IMR-90 (cell line): ENCODE measurements around the gene VCL. TPM values are rescaled to one million over a fixed set of nuclear protein-coding genes. Genes with fewer than 3 reads are reported as not detected.

Experiments used
- ATAC-seq: fragments of 200-7000 bp; cut with Tn5 transposase; 2 replicates; pipeline ENCODE4 v1.9.1; 2020; ENCODE audit warnings: low read depth, mild to moderate bottlenecking, moderate library complexity
- BruUV-seq: library from RNA; stranded (reverse); fragments of 400-500 nt; replicated peaks from 2 replicates; lab custom pipeline; 2021; lab: Mats Ljungman, UMichigan
- CTCF ChIA-PET: fragments of 300-600 bp; formaldehyde crosslinking; extraction: SDS; loops from one replicate; lab custom pipeline; 2021; ENCODE audit warnings: antibody characterized with exemption; lab: Yijun Ruan, JAX
- POLR2A ChIA-PET: fragments of 300-600 bp; sonication (Branson Sonifier 250); formaldehyde crosslinking; loops from one replicate; lab custom pipeline; 2022; ENCODE audit warnings: antibody characterized with exemption; ENCODE audit not compliant: unreplicated experiment; lab: Charles Lee
- DNase-seq: peaks from one replicate; pipeline ENCODE4 v3.0.0; 2013
- H2AFZ ChIP-seq: replicated peaks from 2 replicates; pipeline ENCODE3; 2013; ENCODE audit warnings: low read length, mild to moderate bottlenecking; ENCODE audit not compliant: poor library complexity
- H2AK5ac ChIP-seq: 2 replicates; pipeline ENCODE4 v1.6.1; 2013; ENCODE audit warnings: low read depth, low read length, inconsistent platforms
- H2AK9ac ChIP-seq: replicated peaks from 2 replicates; pipeline ENCODE3; 2013; ENCODE audit warnings: mild to moderate bottlenecking, low read depth, low read length, moderate library complexity; ENCODE audit not compliant: poor library complexity
- H2BK120ac ChIP-seq: 2 replicates; pipeline ENCODE4 v1.6.1; 2013; ENCODE audit warnings: low read depth, low read length, inconsistent platforms
- H2BK15ac ChIP-seq: 3 replicates; pipeline ENCODE4 v1.6.1; 2013; ENCODE audit warnings: low read depth, low read length, inconsistent platforms
- H2BK20ac ChIP-seq: 2 replicates; pipeline ENCODE4 v1.6.1; 2013; ENCODE audit warnings: low read depth, mild to moderate bottlenecking, inconsistent platforms, low read length, moderate library complexity
- H2BK5ac ChIP-seq: 2 replicates; pipeline ENCODE4 v1.6.1; 2013; ENCODE audit warnings: mild to moderate bottlenecking, low read depth, low read length, inconsistent platforms; ENCODE audit not compliant: poor library complexity, severe bottlenecking
- H3K14ac ChIP-seq: replicated peaks from 2 replicates; pipeline ENCODE4 v1.6.1; 2013; ENCODE audit warnings: low read depth, low read length, inconsistent platforms
- H3K18ac ChIP-seq: 2 replicates; pipeline ENCODE4 v1.6.1; 2013; ENCODE audit warnings: low read depth, low read length, control low read depth
- H3K23ac ChIP-seq: 2 replicates; pipeline ENCODE4 v1.6.1; 2013; ENCODE audit warnings: low read depth, low read length, inconsistent platforms
- H3K27ac ChIP-seq: 2 replicates; pipeline ENCODE4 v1.5.1; 2013; ENCODE audit warnings: mild to moderate bottlenecking, control low read depth, low read length; ENCODE audit not compliant: insufficient read depth
- H3K27me3 ChIP-seq: 2 replicates; pipeline ENCODE4 v1.6.1; 2013; ENCODE audit warnings: low read length; ENCODE audit not compliant: control insufficient read depth, insufficient read depth
- H3K36me3 ChIP-seq: 2 replicates; pipeline ENCODE4 v1.6.1; 2013; ENCODE audit warnings: low read length, mixed read lengths; ENCODE audit not compliant: control insufficient read depth, insufficient read depth
- H3K4ac ChIP-seq: 2 replicates; pipeline ENCODE4 v1.6.1; 2013; ENCODE audit warnings: low read depth, low read length, inconsistent platforms
- H3K4me1 ChIP-seq: 2 replicates; pipeline ENCODE4 v1.6.1; 2013; ENCODE audit warnings: low read length, mixed read lengths; ENCODE audit not compliant: control insufficient read depth, insufficient read depth
- H3K4me2 ChIP-seq: 2 replicates; pipeline ENCODE4 v1.6.1; 2013; ENCODE audit warnings: low read depth, mild to moderate bottlenecking, control low read depth, low read length, moderate library complexity
- H3K4me3 ChIP-seq: 2 replicates; pipeline ENCODE4 v1.5.1; 2013; ENCODE audit warnings: low read depth, mild to moderate bottlenecking, control low read depth, low read length, moderate library complexity; ENCODE audit not compliant: insufficient read depth
- H3K56ac ChIP-seq: 2 replicates; pipeline ENCODE4 v1.6.1; 2013; ENCODE audit warnings: low read length, inconsistent platforms; ENCODE audit not compliant: insufficient read depth; ENCODE audit errors: extremely low read depth
- H3K79me1 ChIP-seq, 2 experiments: 2 replicates each; pipeline ENCODE4 v1.6.1; 2013; ENCODE audit warnings: low read length in 2 of 2, inconsistent platforms in 1 of 2, low read depth in 1 of 2
- H3K9ac ChIP-seq: 2 replicates; pipeline ENCODE4 v1.6.1; 2013; ENCODE audit warnings: low read depth, low read length, control low read depth
- H3K9me1 ChIP-seq: 2 replicates; pipeline ENCODE4 v1.6.1; 2013; ENCODE audit warnings: low read length, inconsistent platforms; ENCODE audit not compliant: insufficient read depth
- H3K9me3 ChIP-seq: 2 replicates; pipeline ENCODE4 v1.6.1; 2013; ENCODE audit warnings: low read length; ENCODE audit not compliant: control insufficient read depth, insufficient read depth
- H4K20me1 ChIP-seq: 2 replicates; pipeline ENCODE4 v1.6.1; 2013; ENCODE audit warnings: low read length, inconsistent platforms; ENCODE audit not compliant: insufficient read depth
- H4K5ac ChIP-seq: 2 replicates; pipeline ENCODE4 v1.6.1; 2013; ENCODE audit warnings: mild to moderate bottlenecking, low read depth, low read length, control low read depth
- H4K8ac ChIP-seq, 2 experiments: 2 replicates each; pipeline ENCODE4 v1.6.1; 2013; ENCODE audit warnings: low read depth in 2 of 2, low read length in 2 of 2, control low read depth in 1 of 2, inconsistent platforms in 1 of 2
- H4K91ac ChIP-seq: 2 replicates; pipeline ENCODE4 v1.6.1; 2013; ENCODE audit warnings: low read depth, low read length, inconsistent platforms; ENCODE audit not compliant: insufficient read depth
- BHLHE40 ChIP-seq: fragments of 150-350 bp; IDR thresholded peaks from 2 replicates; pipeline ENCODE4 v1.6.1; 2016; ENCODE audit warnings: mild to moderate bottlenecking, low read depth, low read length
- CHD1 ChIP-seq: IDR thresholded peaks from 2 replicates; pipeline ENCODE4 v1.6.1; 2012; ENCODE audit warnings: low read depth, low read length, improper control_type of control experiment
- CTCF ChIP-seq: conservative IDR thresholded peaks from 2 replicates; pipeline ENCODE4 v1.5.1; 2012; ENCODE audit warnings: mild to moderate bottlenecking, low read depth, low read length, improper control_type of control experiment
- ELK1 ChIP-seq: fragments of 150-350 bp; IDR thresholded peaks from 2 replicates; pipeline ENCODE4 v1.6.1; 2016; ENCODE audit warnings: low read depth, mild to moderate bottlenecking, low read length, moderate library complexity, borderline replicate concordance
- FOS ChIP-seq: fragments of 150-350 bp; IDR thresholded peaks from 2 replicates; pipeline ENCODE4 v1.6.1; 2016; ENCODE audit warnings: low read depth, low read length
- MAFK ChIP-seq: IDR thresholded peaks from 2 replicates; pipeline ENCODE4 v1.6.1; 2012; ENCODE audit warnings: low read depth, low read length, improper control_type of control experiment
- MAZ ChIP-seq: IDR thresholded peaks from 2 replicates; pipeline ENCODE4 v1.6.1; 2012; ENCODE audit warnings: low read depth, mild to moderate bottlenecking, low read length, improper control_type of control experiment, moderate library complexity, borderline replicate concordance
- MXI1 ChIP-seq: IDR thresholded peaks from 2 replicates; pipeline ENCODE4 v1.6.1; 2012; ENCODE audit warnings: low read depth, mild to moderate bottlenecking, low read length, moderate library complexity, borderline replicate concordance
- NFE2L2 ChIP-seq: fragments of 150-350 bp; IDR thresholded peaks from 2 replicates; pipeline ENCODE4 v1.6.1; 2016; ENCODE audit warnings: low read depth, mild to moderate bottlenecking, low read length
- POLR2A ChIP-seq: IDR thresholded peaks from 2 replicates; pipeline ENCODE4 v1.6.1; 2012; ENCODE audit warnings: mild to moderate bottlenecking, low read depth, low read length
- RCOR1 ChIP-seq: IDR thresholded peaks from 2 replicates; pipeline ENCODE4 v1.6.1; 2012; ENCODE audit warnings: mild to moderate bottlenecking, low read length, improper control_type of control experiment; ENCODE audit not compliant: insufficient replicate concordance
- SMC3 ChIP-seq: fragments of 150-350 bp; IDR thresholded peaks from 2 replicates; pipeline ENCODE4 v1.6.1; 2016; ENCODE audit warnings: low read depth, mild to moderate bottlenecking, antibody characterized with exemption, low read length, moderate library complexity
- USF2 ChIP-seq: fragments of 150-350 bp; IDR thresholded peaks from 2 replicates; pipeline ENCODE4 v1.6.1; 2017; ENCODE audit warnings: mild to moderate bottlenecking, antibody characterized with exemption, low read length, low read depth
- WGBS, 2 experiments: methylation state at CpG; one replicate each; pipeline versions ENCODE4 v1.1.5 to v1.1.7; 2013; ENCODE audit warnings: missing lambda C conversion rate in 2 of 2; ENCODE audit not compliant: insufficient read length in 1 of 2; ENCODE audit errors: extremely low coverage in 2 of 2; 5-methylcytosine and 5-hydroxymethylcytosine counted together
- dilution Hi-C: fragments of 300-500 bp; cut with HindIII; formaldehyde crosslinking; loops from one replicate; pipeline ENCODE4 v1.14.3; 2018; ENCODE audit warnings: low sequenced_read_pairs; ENCODE audit not compliant: unreplicated experiment
- in situ Hi-C: fragments of 300-500 bp; cut with MboI; formaldehyde crosslinking; loops from 3 replicates; pipeline ENCODE4 v1.14.3; 2019; ENCODE audit warnings: low sequenced_read_pairs, inconsistent platforms, mixed read lengths
- intact Hi-C: fragments of 100-400 bp; cut with micrococcal nuclease; formaldehyde crosslinking; loops from 2 replicates; pipeline ENCODE4 v1.10.0; 2022
- polyA plus RNA-seq, 3 experiments: library from polyadenylated mRNA; depleted of rRNA; stranded (reverse); fragments of >200 nt; gene quantifications; 2 replicates each; pipeline ENCODE4 v1.2.3, GENCODE V29; 2012; ENCODE audit warnings: low replicate concordance in 1 of 3
- total RNA-seq: library from RNA; depleted of rRNA; stranded (reverse); fragments of >200 nt; gene quantifications from 2 replicates; pipeline ENCODE4 v1.2.3, GENCODE V29; 2012

Gene VCL
- total and polyA plus RNA-seq, 2 of the 4 experiments (the other 2 are of a cell fraction) = 227 to 283 TPM

DNA sequence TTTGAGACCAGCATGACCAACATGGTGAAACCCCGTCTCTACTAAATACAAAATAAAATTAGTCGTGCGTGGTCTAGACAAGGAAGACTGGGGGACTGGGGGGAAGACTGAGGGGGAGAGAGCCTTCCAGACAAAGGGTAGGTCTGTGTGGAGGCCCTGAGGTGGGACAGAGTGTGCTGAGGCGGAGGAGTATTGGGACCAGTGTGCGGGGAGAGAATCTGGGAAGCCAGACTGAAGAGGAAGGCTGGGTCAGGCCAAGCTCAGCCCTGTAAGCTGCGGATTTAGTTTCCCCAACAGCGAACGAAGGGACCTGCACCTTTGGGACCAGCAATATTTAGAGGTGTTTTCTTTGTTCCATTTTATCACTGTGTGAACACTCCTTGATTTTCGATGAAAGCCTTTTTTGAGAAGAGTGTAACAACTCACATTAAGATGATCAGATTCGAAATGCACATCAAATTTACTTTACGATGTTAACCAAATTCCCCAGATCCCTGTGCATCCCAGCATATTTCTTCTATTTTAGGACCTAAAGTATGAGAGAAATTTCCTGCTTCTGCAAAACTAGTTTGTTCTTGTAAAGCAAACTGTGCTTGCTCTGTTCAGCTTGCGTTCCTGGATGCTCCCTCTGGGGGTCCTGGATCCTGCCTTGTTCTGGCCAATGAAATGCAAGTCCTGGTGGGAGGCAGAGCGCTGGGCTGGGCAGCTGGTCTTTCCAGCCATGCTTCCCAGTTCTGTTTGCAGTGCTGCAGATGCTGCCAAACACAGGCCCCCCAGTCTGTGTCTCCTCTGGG, 47.6 kb upstream of the VCL start:
- Histone ChIP-seq H3K9me1 (peaks cover 12% of the 10 kb centered on the region), H2AFZ (peak overlapping the region; percentile 77), H3K9me3 (no peaks in the 10 kb centered on the region; the same call in 1 of the 2 replicates), H3K27ac (peak overlapping the region; percentile 66; the same call in 1 of the 2 replicates), H3K14ac (peak overlapping the region; percentile 94), H3K23ac (peak overlapping the region; percentile 87; the same call in 1 of the 2 replicates), H3K27me3 (no peaks in the 10 kb centered on the region), H3K4me2 (no peak overlapping the region), H2BK15ac (peak overlapping the region; percentile 48; the same call in 2 of the 3 replicates), H3K4ac (peak overlapping the region; percentile 94), H3K56ac (peak overlapping the region; percentile 19; the same call in 1 of the 2 replicates), H4K8ac (peak overlapping the region; percentile 50 to 80; a peak in 2 of 4 replicates), H3K36me3 (no peaks in the 10 kb centered on the region), H2BK5ac (peak overlapping the region; percentile 27), H2AK9ac (no peak overlapping the region), H2BK20ac (peak overlapping the region; percentile 92), H3K9ac (0 out of 2 replicates have a peak overlapping the region, but pooled peaks have one; percentile 13), H4K5ac (peak overlapping the region; percentile 83; the same call in 1 of the 2 replicates), H2BK120ac (peak overlapping the region; percentile 94), H3K18ac (peak overlapping the region; percentile 85), H3K79me1 (no peaks in the 10 kb centered on the region), H4K91ac (peak overlapping the region; percentile 75), H4K20me1 (no peaks in the 10 kb centered on the region), H3K4me3 (no peak overlapping the region), H3K4me1 (peaks cover 6% of the 10 kb centered on the region), H2AK5ac (peak overlapping the region; percentile 74; the same call in 1 of the 2 replicates)
- WGBS, 2 experiments = 63% methylated on average over 4 of the region's 13 CpGs; no CpG with 5 or more reads in 1 of the 2 experiments
- intact Hi-C loops (no loop called here), dilution Hi-C loops (no loop called here), in situ Hi-C loops (no loop called here)
- ChIA-PET POLR2A (no interaction called here), CTCF (interaction anchor here (1.1 kb wide), 1 partner anchor 9 kb away, joined by 4 read pairs; no protein-coding TSS in a partner anchor)
- no peak for DNase-seq
- BruUV-seq = no TSS peak
- ATAC-seq = peak; percentile 76
- TF ChIP-seq MAZ (no peak), CHD1 (no peak), POLR2A (no peak), SMC3 (no peak), USF2 (no peak), NFE2L2 (no peak), RCOR1 (no peak), MXI1 (no peak), CTCF (no peak), BHLHE40 (no peak), MAFK (no peak), FOS (no peak), ELK1 (no peak)
